Measurements from ENCODE around the gene PGM1.

Gene PGM1

DNA sequence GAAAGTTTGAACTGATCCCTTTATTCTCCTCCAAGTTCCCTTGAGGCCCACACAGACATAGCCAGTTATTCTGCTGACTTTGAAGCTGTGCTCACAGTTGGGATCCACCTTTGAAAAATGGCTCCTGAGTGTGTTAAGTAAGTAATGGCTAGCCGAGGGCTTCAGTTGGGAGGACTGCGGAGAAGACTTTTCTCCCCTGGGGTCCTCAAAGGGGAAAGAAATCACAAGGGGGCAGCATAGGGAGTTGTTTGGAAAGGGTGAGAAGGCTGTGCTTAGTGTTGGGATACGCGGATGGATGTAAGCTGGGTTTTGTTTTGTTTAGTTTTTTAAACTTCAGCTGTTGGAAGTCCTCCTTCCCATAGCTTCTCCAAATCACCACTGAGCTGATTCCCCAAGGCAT lies 8.3 kb downstream of the PGM1 start:
- no peak for DNase-seq

DNA sequence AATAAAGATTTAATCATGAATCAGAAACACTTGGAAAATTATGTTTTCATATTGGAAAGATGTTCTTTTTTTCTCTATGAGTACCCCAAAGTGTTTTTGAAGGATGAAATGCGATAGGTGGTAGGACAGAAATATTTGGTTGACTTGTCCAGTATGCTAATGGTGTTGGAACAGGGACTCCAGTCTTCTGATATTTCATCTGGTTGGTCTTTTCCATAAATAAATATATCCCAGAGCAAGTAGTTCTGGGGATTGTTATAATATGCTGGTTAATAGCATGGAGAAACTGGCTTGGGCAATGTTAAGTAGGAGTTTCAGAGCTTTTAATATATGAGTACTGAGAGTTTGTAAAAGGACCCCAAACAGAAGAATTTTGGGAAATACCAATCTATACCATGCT lies 8.7 kb downstream of the PGM1 start:
- no peak for DNase-seq

DNA sequence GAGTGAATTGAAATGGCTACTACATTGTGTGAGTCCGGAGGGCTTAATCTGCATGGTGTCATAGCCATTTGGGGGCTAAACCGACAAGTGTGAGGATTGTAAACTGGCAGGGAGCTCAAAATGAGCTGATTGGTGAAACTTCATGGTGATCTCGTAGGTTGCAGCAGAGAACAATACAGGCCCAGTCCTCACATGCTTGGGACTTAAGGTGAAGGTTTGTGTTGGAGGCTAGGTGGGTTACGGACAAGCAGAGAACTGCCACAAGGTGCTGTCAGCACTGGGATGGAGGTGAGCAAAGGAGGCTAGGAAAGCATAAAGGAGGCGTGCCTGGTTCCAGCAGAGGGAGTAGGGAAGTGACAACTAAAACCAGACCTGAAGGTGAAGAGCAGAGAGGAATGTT lies 9.4 kb downstream of the PGM1 start:
- no peak for DNase-seq

DNA sequence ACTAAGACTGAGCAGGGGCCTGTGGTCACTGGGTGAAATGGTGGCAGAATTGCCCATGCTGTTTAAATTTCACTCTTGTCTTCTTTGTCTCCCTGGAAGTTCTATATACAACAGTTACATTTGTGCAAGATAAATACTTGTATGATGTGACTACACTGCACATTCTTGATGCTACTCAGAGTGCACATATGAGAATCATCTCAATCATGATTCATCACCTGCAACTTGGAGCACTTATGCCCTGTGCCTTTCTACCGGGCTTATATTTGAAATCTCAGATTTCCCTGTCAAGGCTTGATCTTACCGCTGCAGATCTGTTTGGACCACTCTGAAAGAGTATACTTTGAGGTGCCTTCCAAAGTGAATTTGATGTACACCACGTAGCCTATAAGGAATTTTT lies 10.6 kb downstream of the PGM1 start:
- no peak for DNase-seq

DNA sequence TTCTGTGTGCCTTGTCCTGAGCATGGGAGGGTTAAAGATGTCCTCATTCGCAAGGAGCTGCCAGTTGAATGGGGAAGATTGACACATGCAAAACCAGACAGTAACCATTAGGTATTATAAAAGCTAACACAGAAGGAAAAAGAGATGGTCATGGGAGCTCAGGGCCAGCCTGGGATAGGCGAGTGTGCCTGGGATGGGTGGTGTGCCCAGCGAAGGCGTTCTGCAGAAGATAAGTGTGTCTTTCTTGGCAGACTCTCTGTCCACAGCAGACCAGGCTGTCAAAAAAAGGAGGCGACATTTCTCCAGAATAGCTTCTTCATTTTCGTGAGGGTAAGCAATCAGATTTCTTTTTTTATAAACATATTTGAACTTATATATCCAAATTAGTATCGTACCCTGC lies 14.1 kb downstream of the PGM1 start:
- DNase-seq: no peak

DNA sequence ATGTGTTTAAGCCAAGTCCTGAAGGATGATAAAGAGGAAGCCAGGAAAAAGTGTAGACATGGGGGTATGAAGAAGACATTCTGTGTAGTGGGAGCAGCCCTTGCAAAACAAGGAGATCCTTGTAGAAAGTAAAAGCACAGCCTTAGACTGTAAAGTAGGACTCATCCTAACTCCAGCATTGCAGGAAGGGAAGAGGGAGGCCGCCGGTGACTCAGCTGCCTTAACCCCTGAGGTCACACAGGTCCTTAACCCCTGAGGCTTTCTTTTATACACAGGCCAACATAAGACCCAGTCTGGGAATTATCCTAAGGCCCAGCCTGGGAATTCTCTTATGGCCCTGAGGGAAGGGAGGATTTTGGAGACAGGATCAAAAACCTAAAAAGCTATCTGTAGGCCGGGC lies 18.0 kb downstream of the PGM1 start:
- DNase-seq: no peak

DNA sequence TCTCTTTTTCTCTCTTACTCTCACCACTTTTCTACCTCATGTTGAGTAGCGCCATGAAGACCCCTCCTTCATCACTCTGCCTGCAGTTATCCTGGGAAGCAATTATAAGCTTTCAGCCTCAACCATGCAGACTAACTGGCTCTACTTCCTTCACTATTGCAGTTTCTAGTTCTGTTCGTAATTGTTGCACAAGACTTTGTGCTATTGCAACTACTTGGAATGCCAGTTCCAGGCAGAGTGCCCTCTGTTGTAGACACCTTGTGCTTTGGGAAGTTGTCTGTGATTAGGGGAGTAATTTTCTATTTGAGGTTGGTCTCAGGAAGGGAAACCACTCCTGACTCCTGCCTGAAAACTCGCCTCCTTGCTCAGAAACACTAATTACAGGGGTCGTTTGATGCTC lies 19.4 kb downstream of the PGM1 start:
- DNase-seq: no peak

DNA sequence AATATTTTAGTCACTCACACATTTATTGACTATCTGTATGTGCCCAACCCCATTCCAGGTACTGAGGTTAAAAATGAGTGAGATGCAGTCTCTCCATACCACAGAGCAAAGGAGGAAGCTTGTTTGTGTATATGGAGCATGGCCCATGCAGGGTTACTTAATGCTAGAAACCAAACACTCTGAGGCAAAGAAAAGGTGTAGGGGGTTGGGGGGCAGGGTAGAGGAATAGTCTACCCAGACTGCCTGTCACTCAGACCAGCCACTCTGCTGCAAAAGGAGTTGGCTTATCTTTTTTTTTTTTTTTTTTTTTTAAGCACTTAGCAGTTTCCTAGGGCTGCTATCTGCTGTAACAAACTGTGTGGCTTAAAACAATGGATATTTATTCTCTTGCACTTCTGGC lies 19.8 kb downstream of the PGM1 start:
- DNase-seq: no peak

DNA sequence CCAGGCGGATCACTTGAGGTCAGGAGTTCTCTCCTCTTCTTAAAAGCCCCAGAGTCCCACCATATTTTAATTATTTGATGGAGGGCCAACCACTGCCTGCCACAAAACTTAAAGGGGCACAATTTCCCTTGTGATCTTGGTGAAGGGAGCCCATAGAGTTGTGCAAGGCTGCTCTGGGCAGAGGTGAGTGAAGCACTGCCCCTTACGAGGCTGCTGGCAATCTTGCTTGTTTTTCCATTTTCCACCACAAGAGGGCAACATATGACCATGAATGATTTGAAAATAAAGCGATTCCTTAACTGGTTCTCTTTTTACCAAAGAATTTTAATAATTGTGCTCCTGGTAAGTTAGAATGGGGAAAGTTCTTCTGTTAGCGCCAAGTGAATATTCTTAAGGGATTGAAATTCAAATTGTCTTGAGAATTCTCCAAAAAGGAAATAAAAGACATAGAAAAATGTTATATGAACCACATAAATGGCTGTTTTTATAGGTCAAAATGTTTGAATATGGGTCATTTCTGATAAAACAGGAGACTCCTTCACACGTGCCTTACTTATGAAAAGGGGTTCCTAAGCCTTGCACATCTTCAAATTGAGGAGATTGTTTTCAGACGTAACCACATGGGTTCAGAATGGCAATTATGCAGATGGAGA lies 22.7 kb downstream of the PGM1 start:
- peak; percentile 66 for DNase-seq

DNA sequence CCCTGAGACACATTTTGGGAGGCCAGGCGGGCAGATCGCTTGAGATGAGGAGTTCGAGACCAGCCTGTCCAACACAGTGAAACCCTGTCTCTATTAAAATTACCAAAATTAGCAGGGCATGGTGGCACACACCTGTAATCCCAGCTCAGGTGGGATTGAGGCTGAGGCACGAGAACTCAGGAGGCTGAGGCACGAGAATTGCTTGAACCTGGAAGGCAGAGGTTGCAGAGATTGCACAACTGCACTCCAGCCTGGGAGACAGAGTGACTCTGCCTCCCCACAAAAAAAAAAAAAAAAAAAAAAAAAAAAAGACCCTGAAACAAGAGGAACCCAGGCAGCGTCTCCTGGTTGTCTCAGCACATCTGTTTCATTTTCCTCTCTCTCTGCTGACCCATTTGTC lies 24.2 kb downstream of the PGM1 start:
- DNase-seq: no peak

DNA sequence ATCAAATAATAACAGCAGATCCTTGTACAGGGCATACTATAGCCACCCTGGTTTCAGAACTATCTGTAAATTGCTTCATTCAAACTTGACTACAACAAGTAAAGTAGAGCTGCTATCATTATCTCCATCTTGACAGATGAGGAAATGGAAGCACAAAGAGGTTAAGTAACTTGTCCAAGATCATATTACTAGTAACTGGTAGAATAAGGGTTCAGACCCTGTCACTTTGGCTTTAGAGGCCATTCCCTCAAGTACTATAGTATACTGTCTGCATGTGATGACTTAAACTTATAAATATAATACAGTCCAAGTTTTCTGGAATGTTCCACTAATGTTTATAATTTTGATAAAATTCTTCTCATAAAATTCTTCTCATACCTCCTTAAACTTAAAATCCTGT lies 24.8 kb downstream of the PGM1 start:
- no peak for DNase-seq

DNA sequence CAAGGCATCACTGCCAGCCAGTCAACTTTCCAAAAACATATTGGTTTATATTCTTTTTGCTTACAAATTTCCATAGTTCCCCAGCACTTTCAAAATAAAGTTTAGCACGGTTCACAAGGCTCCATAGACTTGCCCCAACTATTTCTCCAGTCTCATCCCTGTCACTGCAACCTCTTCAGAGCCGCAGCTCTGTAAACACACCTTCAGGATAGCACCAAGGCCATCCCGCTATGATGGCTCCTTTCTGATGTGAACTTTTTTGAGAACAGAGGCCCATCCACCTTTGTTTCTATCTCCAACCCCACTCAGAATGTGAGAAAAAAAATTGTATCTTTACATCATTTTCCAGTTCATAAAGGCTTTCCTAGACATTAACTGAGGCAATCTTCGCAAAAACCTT lies 26.3 kb downstream of the PGM1 start:
- no peak for DNase-seq

DNA sequence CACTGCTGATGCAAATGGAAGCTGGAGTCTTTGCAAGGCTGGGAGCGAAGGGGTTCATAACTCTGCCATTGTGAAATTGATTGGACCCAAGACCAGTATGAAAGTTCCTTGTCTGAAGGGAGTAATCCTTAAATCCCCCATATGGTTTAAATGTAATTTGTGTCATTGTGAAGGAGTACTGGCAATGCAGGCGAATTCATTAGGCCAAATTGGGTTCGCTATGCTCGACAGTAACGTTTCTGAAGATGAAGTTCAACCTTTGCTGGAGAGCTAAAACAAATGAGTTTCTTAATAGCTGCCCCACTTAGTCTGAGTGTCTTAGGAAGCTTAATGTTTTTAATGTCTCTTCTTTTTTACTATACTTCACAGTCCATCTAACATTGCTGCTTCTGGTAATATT lies 27.5 kb downstream of the PGM1 start:
- no peak for DNase-seq

DNA sequence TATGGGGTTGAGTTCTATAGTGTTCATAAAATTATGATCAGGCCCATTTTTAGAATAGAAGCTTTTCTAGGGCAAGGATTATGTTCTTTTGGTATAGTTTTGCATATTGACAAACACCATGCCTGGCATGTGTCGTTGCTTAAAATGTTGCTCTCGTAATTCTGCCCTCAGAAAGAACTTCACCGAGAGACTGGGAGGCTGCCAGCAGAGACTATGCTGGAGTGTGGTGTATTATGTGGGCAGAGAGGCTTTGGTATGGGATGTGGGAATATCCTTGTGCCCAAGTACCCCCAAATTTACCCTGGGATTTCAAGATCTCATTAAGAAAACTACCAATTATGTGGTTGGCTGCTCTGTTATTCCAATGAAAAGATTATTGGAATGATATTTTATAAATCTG lies 27.9 kb downstream of the PGM1 start:
- no peak for DNase-seq

DNA sequence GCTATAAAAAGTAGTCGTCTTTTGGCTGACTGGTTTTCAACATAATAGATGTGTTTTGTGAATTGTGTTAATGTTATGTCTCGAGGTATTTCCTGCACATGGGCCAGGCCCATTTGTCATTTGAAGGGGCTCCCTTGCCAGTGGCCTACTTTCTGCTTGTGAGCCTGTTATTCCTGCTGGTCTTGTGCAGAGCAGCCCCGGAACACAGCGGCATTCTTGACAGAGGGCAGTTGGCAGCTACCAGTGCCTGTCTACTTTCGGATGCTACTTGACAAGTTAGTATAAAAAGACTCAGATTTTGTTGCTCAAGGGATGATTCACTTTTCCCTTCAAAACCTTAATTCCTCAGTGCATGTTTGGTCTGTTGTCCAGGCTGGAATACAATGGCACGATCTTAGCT lies 28.5 kb downstream of the PGM1 start:
- peak; percentile 86 for DNase-seq

DNA sequence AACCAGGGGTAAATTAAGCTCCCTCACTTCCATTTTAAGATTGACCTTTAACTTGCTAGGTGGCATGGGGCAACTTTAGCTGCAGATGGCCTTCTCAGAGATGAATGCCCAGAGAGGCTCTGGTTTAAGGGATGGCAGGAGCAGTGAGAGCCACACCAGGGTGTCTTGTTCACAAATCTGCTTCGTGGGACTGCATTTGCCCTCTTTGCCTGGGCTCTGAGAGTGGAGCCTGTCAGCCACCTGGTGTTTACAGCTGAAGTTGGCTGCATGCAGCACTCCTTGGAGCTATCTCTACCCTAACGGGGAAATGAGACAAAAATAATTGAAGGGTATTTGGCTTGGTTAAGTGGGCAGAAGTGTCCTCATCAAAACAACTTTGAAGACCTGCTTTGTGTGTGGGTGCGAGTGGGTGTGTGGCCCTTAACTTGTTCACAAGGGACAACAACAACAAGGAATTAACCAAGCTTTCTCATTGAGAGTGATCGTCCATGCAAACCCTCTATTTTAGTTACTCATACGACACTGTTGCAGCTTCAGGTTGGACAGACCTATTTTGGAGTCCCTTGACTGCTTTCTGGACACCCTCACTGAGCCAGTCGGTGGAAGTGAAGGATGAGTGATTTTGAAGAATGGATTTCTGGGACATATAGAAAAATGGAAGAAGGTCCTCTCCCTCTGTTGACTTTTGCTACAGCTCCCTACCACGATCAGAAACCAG lies 29.8 kb downstream of the PGM1 start:
- peak; percentile 79 for DNase-seq

DNA sequence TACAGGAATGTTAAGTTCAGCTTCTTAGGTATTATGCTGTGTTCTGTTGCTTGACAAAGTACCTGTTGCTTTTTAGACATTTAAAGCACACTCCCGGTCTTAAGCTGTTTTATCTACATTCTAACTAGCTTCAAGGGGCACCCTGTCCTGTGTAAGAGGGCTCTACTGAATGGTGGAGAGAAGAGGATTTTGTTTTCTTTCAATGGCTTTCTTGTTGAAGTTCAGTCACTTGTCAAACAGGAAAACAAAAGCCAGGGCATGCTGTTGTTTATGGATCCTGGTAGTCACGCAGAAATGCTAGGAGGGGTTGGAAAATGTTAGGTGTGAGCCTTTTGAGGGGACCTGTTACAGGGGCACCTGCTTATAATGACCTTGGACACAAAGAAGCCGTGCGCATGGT lies 30.7 kb downstream of the PGM1 start:
- no peak for DNase-seq

DNA sequence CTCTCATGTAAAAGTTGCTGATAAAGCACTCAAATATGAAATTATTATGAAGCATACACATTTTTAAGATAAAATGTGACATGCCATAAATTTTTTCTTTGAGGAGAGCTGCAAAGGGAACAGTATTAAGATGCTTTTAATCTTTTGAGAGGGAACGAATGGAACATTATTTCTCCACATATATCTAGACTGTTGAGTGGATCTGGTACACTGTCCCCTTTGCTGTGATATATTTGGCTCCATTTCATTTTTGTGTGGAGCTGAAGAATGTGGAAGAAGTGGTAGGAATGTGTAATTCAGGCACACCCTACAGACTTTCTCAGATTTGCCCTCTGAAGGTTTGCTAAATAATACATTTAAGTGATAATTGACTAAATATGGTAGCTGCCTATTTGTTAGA lies 31.7 kb downstream of the PGM1 start:
- DNase-seq: no peak

DNA sequence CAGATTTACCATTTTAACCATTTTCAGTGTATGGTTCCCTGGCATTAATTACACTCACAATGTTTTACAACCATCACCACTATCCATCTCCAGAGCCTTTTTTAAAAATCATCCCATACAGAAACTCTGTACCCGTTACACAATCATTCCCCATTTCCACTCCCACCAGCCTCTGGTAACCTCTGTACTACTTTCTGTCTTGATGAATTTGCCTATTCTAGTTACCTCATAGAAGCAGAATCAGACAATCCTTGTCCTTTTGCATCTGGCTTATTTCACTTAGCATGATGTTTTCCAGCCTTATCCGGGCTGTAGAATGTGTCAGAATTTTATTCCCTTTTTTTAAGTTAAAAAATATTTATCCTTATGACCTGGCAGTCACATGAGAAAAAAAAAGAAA lies 33.0 kb downstream of the PGM1 start:
- DNase-seq: no peak

DNA sequence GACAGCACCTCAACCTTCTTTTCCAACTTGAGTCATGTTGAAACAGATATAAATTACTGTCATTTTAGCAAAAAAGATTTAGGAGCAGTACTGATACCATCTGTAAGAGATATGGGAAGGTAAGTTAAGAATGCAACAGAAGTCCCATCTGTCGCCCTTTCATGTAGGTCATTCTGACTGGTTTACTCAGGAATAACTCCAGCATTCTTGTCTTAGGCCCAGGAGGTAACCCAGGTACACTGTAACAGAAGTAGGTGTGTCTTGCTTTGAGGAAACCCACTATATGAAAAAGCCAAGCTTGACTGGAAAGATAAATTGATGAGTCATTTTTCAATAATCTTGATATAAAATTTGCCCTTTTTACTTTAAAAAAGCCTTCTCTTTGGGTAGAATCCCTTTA lies 35.4 kb downstream of the PGM1 start:
- no peak for DNase-seq

DNA sequence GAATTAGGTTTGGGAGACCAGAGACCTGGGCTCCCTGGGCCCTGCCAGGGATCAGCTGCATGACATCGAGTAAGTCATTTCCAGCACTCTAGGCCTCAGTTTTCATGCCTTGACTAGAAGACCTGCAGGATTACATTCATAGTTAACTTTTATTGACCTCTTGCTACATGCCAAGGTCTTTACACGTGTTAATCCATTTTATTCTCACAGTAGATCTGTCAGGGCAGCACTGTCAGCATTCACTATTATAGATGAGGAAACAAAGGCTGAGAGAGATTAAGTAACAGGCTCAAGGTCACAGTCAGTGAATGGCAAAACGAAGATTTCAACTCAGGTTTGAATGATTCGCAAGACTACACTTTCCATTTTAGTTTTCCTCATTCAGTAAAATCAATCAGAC lies 37.0 kb downstream of the PGM1 start:
- no peak for DNase-seq

DNA sequence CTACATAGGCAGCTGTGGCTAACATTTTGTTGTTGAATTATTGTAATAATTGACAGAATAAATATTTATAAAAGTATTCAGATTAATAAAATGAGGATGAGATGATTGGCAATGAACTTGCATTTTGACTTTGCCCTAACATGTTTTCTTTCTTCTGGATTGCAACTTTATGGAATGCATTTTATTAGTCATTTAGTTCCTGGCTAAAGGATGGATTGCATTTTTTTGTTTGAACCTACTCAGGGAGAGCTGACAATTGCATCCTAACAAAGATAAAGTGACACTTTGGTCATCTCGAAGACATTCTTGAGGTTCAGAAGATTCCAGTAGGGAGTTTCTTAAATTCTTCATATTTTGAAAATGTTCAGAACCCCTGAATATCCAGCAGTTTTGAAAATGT lies 37.5 kb downstream of the PGM1 start:
- DNase-seq: no peak

DNA sequence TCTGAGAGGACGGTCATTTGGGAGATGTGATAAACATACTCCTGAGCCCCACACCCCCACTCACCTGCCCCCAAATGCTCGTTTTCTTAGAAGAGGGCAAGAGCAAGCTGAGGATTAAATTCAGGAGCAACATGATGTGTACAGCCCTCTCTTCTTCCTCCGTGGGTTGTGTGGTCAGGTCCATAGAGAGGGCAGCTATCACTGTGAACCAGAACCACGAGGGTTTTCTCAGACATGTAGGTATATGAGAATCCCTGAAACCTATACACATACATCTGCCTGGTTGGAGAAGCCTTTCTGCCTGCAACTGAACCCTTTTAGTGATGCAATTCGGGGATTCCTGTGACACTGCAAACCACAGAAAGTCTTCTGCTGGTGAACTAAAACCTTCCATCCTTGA lies 38.9 kb downstream of the PGM1 start:
- no peak for DNase-seq

DNA sequence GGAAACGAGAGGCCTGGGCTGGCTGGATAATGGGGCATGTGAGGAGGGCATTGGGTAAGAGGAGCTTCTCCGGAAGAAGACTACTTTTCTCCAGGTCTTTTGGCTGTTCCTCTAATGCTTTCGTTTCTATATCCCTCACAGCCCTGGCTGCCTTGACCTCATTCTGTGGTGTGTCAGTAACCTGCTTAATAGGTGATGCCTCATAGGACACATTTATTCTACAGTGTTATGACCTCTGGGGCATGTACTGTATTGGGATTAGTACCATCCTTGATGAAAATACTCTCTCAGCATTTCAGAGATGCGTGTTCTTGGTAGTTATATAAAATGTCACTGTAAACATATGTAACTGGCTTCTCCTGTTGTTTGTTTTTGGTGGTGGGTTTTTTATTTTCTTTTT lies 40.1 kb downstream of the PGM1 start:
- DNase-seq: no peak

DNA sequence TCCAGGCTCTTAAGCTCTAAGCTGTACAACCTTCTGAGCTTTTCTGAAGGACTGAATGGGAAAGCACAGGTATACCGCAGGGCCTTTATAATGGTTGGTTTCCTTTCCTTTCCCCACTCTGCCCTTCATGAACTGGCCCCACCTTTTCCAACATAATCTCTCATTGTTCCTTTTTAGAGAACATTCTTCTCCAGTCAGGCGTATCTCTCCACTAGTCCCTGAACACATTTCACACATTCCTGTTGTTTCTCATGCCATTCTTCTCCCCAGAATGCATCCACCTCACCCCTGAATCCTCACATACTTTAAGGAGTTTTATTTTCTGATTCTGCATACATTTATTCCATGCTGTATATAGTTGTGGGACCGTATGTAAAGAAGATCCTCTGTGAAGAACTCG lies 41.3 kb downstream of the PGM1 start:
- no peak for DNase-seq
